ENCODE measurements around the gene MT3. TPM values are rescaled to one million over a fixed set of nuclear protein-coding genes. Genes with fewer than 3 reads are reported as not detected.

MT3 gene
- total RNA-seq, 1 experiment from 2014 or later, result 0.77 TPM

DNA sequence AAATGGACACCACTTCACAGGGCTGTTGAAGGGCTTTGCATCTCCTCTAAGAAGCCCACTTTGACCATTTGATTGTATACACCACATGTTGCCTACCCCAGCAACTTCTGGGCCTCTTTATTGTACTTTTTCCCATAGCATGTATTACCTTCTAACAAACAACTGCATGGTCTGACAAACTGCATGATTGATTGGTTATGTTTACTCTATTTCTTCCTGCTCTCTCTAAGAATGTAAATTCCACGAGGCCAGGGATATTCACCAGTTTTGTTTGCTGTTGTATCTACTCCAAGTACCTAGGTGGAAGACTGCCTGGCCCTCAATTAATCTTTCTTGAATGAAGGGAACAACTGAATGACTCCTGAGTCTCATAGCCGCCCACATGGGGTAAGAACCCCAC lies 47.3 kb upstream of the MT3 start (continued):
- TF ChIP-seq ZNF263 (CRISPR knock-in tag; IDR thresholded peaks at IDR 0.05; ENCODE audit: low read depth) (no peak), RELA (CRISPR knock-in tag; IDR thresholded peaks at IDR 0.05; ENCODE audit: borderline replicate concordance) (no peak), CREM (CRISPR knock-in tag; IDR thresholded peaks at IDR 0.05) (no peak), NR1H2 (CRISPR knock-in tag; IDR thresholded peaks at IDR 0.05) (no peak), ZNF121 (CRISPR knock-in tag; IDR thresholded peaks at IDR 0.05) (no peak), TEAD4 (CRISPR knock-in tag; IDR thresholded peaks at IDR 0.05) (no peak), JAZF1 (CRISPR knock-in tag; IDR thresholded peaks at IDR 0.05) (no peak)
- TF ChIP-seq, protein P1, sequence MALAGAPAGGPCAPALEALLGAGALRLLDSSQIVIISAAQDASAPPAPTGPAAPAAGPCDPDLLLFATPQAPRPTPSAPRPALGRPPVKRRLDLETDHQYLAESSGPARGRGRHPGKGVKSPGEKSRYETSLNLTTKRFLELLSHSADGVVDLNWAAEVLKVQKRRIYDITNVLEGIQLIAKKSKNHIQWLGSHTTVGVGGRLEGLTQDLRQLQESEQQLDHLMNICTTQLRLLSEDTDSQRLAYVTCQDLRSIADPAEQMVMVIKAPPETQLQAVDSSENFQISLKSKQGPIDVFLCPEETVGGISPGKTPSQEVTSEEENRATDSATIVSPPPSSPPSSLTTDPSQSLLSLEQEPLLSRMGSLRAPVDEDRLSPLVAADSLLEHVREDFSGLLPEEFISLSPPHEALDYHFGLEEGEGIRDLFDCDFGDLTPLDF (CRISPR knock-in tag; IDR thresholded peaks at IDR 0.05), result no peak
- TF ChIP-seq, protein P2, sequence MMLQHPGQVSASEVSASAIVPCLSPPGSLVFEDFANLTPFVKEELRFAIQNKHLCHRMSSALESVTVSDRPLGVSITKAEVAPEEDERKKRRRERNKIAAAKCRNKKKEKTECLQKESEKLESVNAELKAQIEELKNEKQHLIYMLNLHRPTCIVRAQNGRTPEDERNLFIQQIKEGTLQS (CRISPR knock-in tag; conservative IDR thresholded peaks at IDR 0.05), result no peak
- TF ChIP-seq, protein P3, sequence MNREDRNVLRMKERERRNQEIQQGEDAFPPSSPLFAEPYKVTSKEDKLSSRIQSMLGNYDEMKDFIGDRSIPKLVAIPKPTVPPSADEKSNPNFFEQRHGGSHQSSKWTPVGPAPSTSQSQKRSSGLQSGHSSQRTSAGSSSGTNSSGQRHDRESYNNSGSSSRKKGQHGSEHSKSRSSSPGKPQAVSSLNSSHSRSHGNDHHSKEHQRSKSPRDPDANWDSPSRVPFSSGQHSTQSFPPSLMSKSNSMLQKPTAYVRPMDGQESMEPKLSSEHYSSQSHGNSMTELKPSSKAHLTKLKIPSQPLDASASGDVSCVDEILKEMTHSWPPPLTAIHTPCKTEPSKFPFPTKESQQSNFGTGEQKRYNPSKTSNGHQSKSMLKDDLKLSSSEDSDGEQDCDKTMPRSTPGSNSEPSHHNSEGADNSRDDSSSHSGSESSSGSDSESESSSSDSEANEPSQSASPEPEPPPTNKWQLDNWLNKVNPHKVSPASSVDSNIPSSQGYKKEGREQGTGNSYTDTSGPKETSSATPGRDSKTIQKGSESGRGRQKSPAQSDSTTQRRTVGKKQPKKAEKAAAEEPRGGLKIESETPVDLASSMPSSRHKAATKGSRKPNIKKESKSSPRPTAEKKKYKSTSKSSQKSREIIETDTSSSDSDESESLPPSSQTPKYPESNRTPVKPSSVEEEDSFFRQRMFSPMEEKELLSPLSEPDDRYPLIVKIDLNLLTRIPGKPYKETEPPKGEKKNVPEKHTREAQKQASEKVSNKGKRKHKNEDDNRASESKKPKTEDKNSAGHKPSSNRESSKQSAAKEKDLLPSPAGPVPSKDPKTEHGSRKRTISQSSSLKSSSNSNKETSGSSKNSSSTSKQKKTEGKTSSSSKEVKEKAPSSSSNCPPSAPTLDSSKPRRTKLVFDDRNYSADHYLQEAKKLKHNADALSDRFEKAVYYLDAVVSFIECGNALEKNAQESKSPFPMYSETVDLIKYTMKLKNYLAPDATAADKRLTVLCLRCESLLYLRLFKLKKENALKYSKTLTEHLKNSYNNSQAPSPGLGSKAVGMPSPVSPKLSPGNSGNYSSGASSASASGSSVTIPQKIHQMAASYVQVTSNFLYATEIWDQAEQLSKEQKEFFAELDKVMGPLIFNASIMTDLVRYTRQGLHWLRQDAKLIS (CRISPR knock-in tag; IDR thresholded peaks at IDR 0.05; ENCODE audit: borderline replicate concordance), result no peak

DNA sequence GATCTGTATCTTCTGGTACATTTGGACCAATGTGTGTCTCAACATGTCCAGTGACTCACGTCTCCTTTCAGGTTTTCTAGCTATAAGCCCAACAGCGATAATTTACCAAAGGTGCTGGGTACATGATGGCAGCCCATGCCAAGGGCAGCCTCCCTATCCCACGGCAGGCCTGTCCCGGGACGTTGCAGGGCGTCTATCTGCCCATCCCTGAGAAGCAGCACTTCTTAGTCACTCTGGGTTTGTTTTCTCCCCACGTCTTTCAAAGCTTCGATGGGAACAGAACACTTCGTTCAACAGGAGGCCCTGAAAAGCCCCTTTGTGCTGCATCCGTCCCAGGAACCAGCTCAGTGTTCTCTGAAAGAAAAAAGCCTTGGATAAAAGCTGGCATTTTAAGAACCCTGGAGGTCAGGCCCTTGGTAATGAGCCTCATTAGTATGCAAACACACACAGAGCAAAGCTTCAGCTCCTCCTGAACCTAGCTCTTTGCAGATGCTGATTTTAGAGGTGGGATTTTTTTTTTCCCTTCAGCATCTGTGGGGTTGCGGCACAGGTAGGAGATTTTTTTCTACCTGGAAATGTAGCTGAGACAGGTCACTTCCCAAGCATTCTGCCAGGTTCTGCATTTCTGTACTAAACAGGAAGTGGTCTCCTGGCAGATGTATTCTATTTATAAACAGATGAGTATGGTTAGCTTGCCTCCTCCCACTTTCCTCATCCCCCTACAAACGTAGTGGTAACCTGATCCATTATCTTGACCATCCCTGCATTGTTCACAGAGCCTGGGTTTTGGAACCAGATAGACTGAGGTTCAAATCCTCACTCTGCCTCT lies 42.0 kb upstream of the MT3 start:
- peaks cover 34% of the 10 kb centered on the region for H3K4me1 Mint-ChIP-seq
- peak overlapping the region; percentile 98 for H3K27ac Mint-ChIP-seq

More for the DNA sequence above, 42.0 kb upstream of the MT3 start:
- Mint-ChIP-seq H3K4me3 (peak overlapping the region; percentile 58), H3K36me3 (no peaks in the 10 kb centered on the region), H3K9me3 (no peaks in the 10 kb centered on the region), H3K27me3 (ENCODE audit: low read depth) (no peaks in the 10 kb centered on the region; the same call in 1 of the 2 replicates)
- ChIA-PET CTCF (interaction anchor here (0.5 to 1.9 kb wide), 19 partner anchors 11 to 484 kb away, joined by 3 to 16 read pairs (median 4); partner anchors contain the start of genes NUDT21 and OGFOD1), POLR2A (interaction anchor here (0.6 to 1.7 kb wide), 5 partner anchors 28 to 736 kb away, joined by 3 to 6 read pairs (median 3); partner anchors contain the start of genes BBS2 and MT1E)
- ATAC-seq (peak; percentile 90), DNase-seq (ENCODE audit: low spot score) (peak; percentile 32)
- TF ChIP-seq FOXK1 (CRISPR knock-in tag; IDR thresholded peaks at IDR 0.05), result peak; percentile 32; the same call in 1 of the 2 replicates
- peak; percentile 55; the same call in 1 of the 2 replicates for TF ChIP-seq EMX1 (CRISPR knock-in tag; IDR thresholded peaks at IDR 0.05)
- TF ChIP-seq, protein P4, sequence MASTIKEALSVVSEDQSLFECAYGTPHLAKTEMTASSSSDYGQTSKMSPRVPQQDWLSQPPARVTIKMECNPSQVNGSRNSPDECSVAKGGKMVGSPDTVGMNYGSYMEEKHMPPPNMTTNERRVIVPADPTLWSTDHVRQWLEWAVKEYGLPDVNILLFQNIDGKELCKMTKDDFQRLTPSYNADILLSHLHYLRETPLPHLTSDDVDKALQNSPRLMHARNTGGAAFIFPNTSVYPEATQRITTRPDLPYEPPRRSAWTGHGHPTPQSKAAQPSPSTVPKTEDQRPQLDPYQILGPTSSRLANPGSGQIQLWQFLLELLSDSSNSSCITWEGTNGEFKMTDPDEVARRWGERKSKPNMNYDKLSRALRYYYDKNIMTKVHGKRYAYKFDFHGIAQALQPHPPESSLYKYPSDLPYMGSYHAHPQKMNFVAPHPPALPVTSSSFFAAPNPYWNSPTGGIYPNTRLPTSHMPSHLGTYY (CRISPR knock-in tag; IDR thresholded peaks at IDR 0.05), result 0 out of 2 replicates have a peak, but pooled peaks have one; percentile 78
- TF ChIP-seq PRRX2 (CRISPR knock-in tag; IDR thresholded peaks at IDR 0.05), result 0 out of 2 replicates have a peak, but pooled peaks have one; percentile 43
- TF ChIP-seq, protein P5, sequence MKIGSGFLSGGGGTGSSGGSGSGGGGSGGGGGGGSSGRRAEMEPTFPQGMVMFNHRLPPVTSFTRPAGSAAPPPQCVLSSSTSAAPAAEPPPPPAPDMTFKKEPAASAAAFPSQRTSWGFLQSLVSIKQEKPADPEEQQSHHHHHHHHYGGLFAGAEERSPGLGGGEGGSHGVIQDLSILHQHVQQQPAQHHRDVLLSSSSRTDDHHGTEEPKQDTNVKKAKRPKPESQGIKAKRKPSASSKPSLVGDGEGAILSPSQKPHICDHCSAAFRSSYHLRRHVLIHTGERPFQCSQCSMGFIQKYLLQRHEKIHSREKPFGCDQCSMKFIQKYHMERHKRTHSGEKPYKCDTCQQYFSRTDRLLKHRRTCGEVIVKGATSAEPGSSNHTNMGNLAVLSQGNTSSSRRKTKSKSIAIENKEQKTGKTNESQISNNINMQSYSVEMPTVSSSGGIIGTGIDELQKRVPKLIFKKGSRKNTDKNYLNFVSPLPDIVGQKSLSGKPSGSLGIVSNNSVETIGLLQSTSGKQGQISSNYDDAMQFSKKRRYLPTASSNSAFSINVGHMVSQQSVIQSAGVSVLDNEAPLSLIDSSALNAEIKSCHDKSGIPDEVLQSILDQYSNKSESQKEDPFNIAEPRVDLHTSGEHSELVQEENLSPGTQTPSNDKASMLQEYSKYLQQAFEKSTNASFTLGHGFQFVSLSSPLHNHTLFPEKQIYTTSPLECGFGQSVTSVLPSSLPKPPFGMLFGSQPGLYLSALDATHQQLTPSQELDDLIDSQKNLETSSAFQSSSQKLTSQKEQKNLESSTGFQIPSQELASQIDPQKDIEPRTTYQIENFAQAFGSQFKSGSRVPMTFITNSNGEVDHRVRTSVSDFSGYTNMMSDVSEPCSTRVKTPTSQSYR (CRISPR knock-in tag; IDR thresholded peaks at IDR 0.05), result no peak
- TF ChIP-seq, protein P3 (CRISPR knock-in tag; IDR thresholded peaks at IDR 0.05; ENCODE audit: borderline replicate concordance), result 0 out of 2 replicates have a peak, but pooled peaks have one; percentile 22
- TF ChIP-seq, protein P6, sequence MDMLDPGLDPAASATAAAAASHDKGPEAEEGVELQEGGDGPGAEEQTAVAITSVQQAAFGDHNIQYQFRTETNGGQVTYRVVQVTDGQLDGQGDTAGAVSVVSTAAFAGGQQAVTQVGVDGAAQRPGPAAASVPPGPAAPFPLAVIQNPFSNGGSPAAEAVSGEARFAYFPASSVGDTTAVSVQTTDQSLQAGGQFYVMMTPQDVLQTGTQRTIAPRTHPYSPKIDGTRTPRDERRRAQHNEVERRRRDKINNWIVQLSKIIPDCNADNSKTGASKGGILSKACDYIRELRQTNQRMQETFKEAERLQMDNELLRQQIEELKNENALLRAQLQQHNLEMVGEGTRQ (CRISPR knock-in tag; IDR thresholded peaks at IDR 0.05), result no peak
